ENCODE data around the gene IVD.
A peak's percentile ranks its signal among the peaks of the same experiment; 100 is the strongest.

The IVD gene

GRCh38 chr15:40366457-40367370 is 38.9 kb upstream of the IVD start:
- Histone ChIP-seq H3K4ac (ENCODE audit: low read depth, low read length) (no peak overlapping the region), H2BK5ac (ENCODE audit: low read length) (no peak overlapping the region), H3K18ac (ENCODE audit: low read length) (no peak overlapping the region), H3K36me3 (ENCODE audit: control insufficient read depth, insufficient read depth, low read length) (no peaks in the 10 kb centered on the region), H3K23ac (ENCODE audit: low read length) (no peak overlapping the region), H2BK120ac (ENCODE audit: low read depth, low read length) (no peak overlapping the region), H4K5ac (ENCODE audit: low read length) (no peak overlapping the region), H3K27me3 (ENCODE audit: insufficient read depth, low read length, poor library complexity) (no peaks in the 10 kb centered on the region), H2BK15ac (replicated peaks; ENCODE audit: low read depth) (no peak overlapping the region), H3K9ac (ENCODE audit: low read length) (no peak overlapping the region), H3K4me2 (ENCODE audit: low read length) (no peak overlapping the region), H3K79me2 (ENCODE audit: control insufficient read depth, insufficient read depth, low read length) (no peaks in the 10 kb centered on the region), H4K8ac (ENCODE audit: low read depth, low read length) (no peak overlapping the region), H3K79me1 (ENCODE audit: low read length) (no peaks in the 10 kb centered on the region), H3K56ac (ENCODE audit: low read length) (no peak overlapping the region), H3K27ac (ENCODE audit: low read depth, low read length) (no peak overlapping the region), H3K4me1 (ENCODE audit: control insufficient read depth, low read depth, low read length) (no peaks in the 10 kb centered on the region), H3K4me3 (ENCODE audit: low read length) (no peak overlapping the region), H2AK5ac (ENCODE audit: low read length) (no peak overlapping the region)
- no peak for DNase-seq
- no CpG with 5 or more reads among the region's 14 CpGs for WGBS (ENCODE audit: extremely low coverage, insufficient coverage, low lambda C conversion rate)

GRCh38 chr15:40367371-40367685 is 38.3 kb upstream of the IVD start:
- H4K5ac ChIP-seq (ENCODE audit: low read length): no peak overlapping the region
- H2BK15ac ChIP-seq (replicated peaks; ENCODE audit: low read depth): no peak overlapping the region
- peak overlapping the region; percentile 21 for H3K9ac ChIP-seq (ENCODE audit: low read length)
- no peaks in the 10 kb centered on the region for H3K27me3 ChIP-seq (ENCODE audit: insufficient read depth, low read length, poor library complexity)
- WGBS (ENCODE audit: extremely low coverage, insufficient coverage, low lambda C conversion rate): no CpG with 5 or more reads among the region's 5 CpGs
- H3K4me1 ChIP-seq (ENCODE audit: control insufficient read depth, low read depth, low read length): no peaks in the 10 kb centered on the region
- H3K18ac ChIP-seq (ENCODE audit: low read length): no peak overlapping the region
- no peak overlapping the region for H4K8ac ChIP-seq (ENCODE audit: low read depth, low read length)
- H3K4me2 ChIP-seq (ENCODE audit: low read length): no peak overlapping the region
- no peaks in the 10 kb centered on the region for H3K36me3 ChIP-seq (ENCODE audit: control insufficient read depth, insufficient read depth, low read length)
- no peak overlapping the region for H2AK5ac ChIP-seq (ENCODE audit: low read length)
- no peak overlapping the region for H3K4me3 ChIP-seq (ENCODE audit: low read length)
- no peak overlapping the region for H2BK120ac ChIP-seq (ENCODE audit: low read depth, low read length)
- no peak overlapping the region for H2BK5ac ChIP-seq (ENCODE audit: low read length)
- H3K23ac ChIP-seq (ENCODE audit: low read length): peak overlapping the region; percentile 86
- H3K56ac ChIP-seq (ENCODE audit: low read length): peak overlapping the region; percentile 59
- no peak overlapping the region for H3K27ac ChIP-seq (ENCODE audit: low read depth, low read length)
- no peak overlapping the region for H3K4ac ChIP-seq (ENCODE audit: low read depth, low read length)
- no peaks in the 10 kb centered on the region for H3K79me2 ChIP-seq (ENCODE audit: control insufficient read depth, insufficient read depth, low read length)
- no peaks in the 10 kb centered on the region for H3K79me1 ChIP-seq (ENCODE audit: low read length)
- DNase-seq: no peak

- peak; percentile 97 for DNase-seq
- Histone ChIP-seq H3K18ac (ENCODE audit: low read length) (no peak overlapping the region), H2BK120ac (ENCODE audit: low read depth, low read length) (no peak overlapping the region), H2BK5ac (ENCODE audit: low read length) (no peak overlapping the region), H4K8ac (ENCODE audit: low read depth, low read length) (no peak overlapping the region), H3K79me2 (ENCODE audit: control insufficient read depth, insufficient read depth, low read length) (no peaks in the 10 kb centered on the region), H3K9ac (ENCODE audit: low read length) (peak overlapping the region; percentile 46), H3K36me3 (ENCODE audit: control insufficient read depth, insufficient read depth, low read length) (no peaks in the 10 kb centered on the region), H3K4me1 (ENCODE audit: control insufficient read depth, low read depth, low read length) (peaks cover 2% of the 10 kb centered on the region), H2AK5ac (ENCODE audit: low read length) (no peak overlapping the region), H3K56ac (ENCODE audit: low read length) (peak overlapping the region; percentile 85), H3K4me3 (ENCODE audit: low read length) (no peak overlapping the region), H3K23ac (ENCODE audit: low read length) (peak overlapping the region; percentile 86), H4K5ac (ENCODE audit: low read length) (no peak overlapping the region), H3K4me2 (ENCODE audit: low read length) (peak overlapping the region; percentile 68), H3K27ac (ENCODE audit: low read depth, low read length) (no peak overlapping the region), H3K79me1 (ENCODE audit: low read length) (no peaks in the 10 kb centered on the region), H3K4ac (ENCODE audit: low read depth, low read length) (peak overlapping the region; percentile 1), H2BK15ac (replicated peaks; ENCODE audit: low read depth) (no peak overlapping the region), H3K27me3 (ENCODE audit: insufficient read depth, low read length, poor library complexity) (no peaks in the 10 kb centered on the region)
- no CpG with 5 or more reads among the region's 91 CpGs for WGBS (ENCODE audit: extremely low coverage, insufficient coverage, low lambda C conversion rate)
Measured at GRCh38 chr15:40367686-40368611, 37.6 kb upstream of the IVD start.

- peaks cover 2% of the 10 kb centered on the region for H3K4me1 ChIP-seq (ENCODE audit: control insufficient read depth, low read depth, low read length)
- H2AK5ac ChIP-seq (ENCODE audit: low read length): no peak overlapping the region
- no peak overlapping the region for H3K4me3 ChIP-seq (ENCODE audit: low read length)
- no peaks in the 10 kb centered on the region for H3K79me1 ChIP-seq (ENCODE audit: low read length)
- H3K56ac ChIP-seq (ENCODE audit: low read length): no peak overlapping the region
- H3K79me2 ChIP-seq (ENCODE audit: control insufficient read depth, insufficient read depth, low read length): no peaks in the 10 kb centered on the region
- no peak overlapping the region for H3K18ac ChIP-seq (ENCODE audit: low read length)
- no peak overlapping the region for H3K23ac ChIP-seq (ENCODE audit: low read length)
- no peak overlapping the region for H4K8ac ChIP-seq (ENCODE audit: low read depth, low read length)
- no CpG with 5 or more reads among the region's 24 CpGs for WGBS (ENCODE audit: extremely low coverage, insufficient coverage, low lambda C conversion rate)
- H3K27ac ChIP-seq (ENCODE audit: low read depth, low read length): no peak overlapping the region
- H4K5ac ChIP-seq (ENCODE audit: low read length): no peak overlapping the region
- DNase-seq: no peak
- peak overlapping the region; percentile 1 for H3K4ac ChIP-seq (ENCODE audit: low read depth, low read length)
- no peaks in the 10 kb centered on the region for H3K36me3 ChIP-seq (ENCODE audit: control insufficient read depth, insufficient read depth, low read length)
- no peak overlapping the region for H3K4me2 ChIP-seq (ENCODE audit: low read length)
- no peak overlapping the region for H2BK5ac ChIP-seq (ENCODE audit: low read length)
- H3K27me3 ChIP-seq (ENCODE audit: insufficient read depth, low read length, poor library complexity): no peaks in the 10 kb centered on the region
- no peak overlapping the region for H2BK120ac ChIP-seq (ENCODE audit: low read depth, low read length)
- no peak overlapping the region for H3K9ac ChIP-seq (ENCODE audit: low read length)
- no peak overlapping the region for H2BK15ac ChIP-seq (replicated peaks; ENCODE audit: low read depth)
Measured at GRCh38 chr15:40368719-40369473, 36.7 kb upstream of the IVD start.

- no peak overlapping the region for H3K4ac ChIP-seq (ENCODE audit: low read depth, low read length)
- H3K4me3 ChIP-seq (ENCODE audit: low read length): no peak overlapping the region
- no peaks in the 10 kb centered on the region for H3K79me2 ChIP-seq (ENCODE audit: control insufficient read depth, insufficient read depth, low read length)
- no peak overlapping the region for H3K9ac ChIP-seq (ENCODE audit: low read length)
- no peak overlapping the region for H3K23ac ChIP-seq (ENCODE audit: low read length)
- H2BK120ac ChIP-seq (ENCODE audit: low read depth, low read length): no peak overlapping the region
- H3K4me1 ChIP-seq (ENCODE audit: control insufficient read depth, low read depth, low read length): peaks cover 2% of the 10 kb centered on the region
- H2AK5ac ChIP-seq (ENCODE audit: low read length): no peak overlapping the region
- no peaks in the 10 kb centered on the region for H3K36me3 ChIP-seq (ENCODE audit: control insufficient read depth, insufficient read depth, low read length)
- H4K5ac ChIP-seq (ENCODE audit: low read length): no peak overlapping the region
- no peak overlapping the region for H4K8ac ChIP-seq (ENCODE audit: low read depth, low read length)
- H3K27ac ChIP-seq (ENCODE audit: low read depth, low read length): no peak overlapping the region
- no peak for DNase-seq
- H2BK5ac ChIP-seq (ENCODE audit: low read length): no peak overlapping the region
- H3K79me1 ChIP-seq (ENCODE audit: low read length): no peaks in the 10 kb centered on the region
- WGBS (ENCODE audit: extremely low coverage, insufficient coverage, low lambda C conversion rate): no CpG with 5 or more reads among the region's 10 CpGs
- H3K4me2 ChIP-seq (ENCODE audit: low read length): no peak overlapping the region
- H3K56ac ChIP-seq (ENCODE audit: low read length): no peak overlapping the region
- H2BK15ac ChIP-seq (replicated peaks; ENCODE audit: low read depth): no peak overlapping the region
- H3K18ac ChIP-seq (ENCODE audit: low read length): no peak overlapping the region
- no peaks in the 10 kb centered on the region for H3K27me3 ChIP-seq (ENCODE audit: insufficient read depth, low read length, poor library complexity)
Measured at GRCh38 chr15:40369474-40369869, 36.1 kb upstream of the IVD start.

Data from mesendoderm (in vitro differentiated cells).